ENCODE results near the gene PRM3. TPM values are rescaled to one million over a fixed set of nuclear protein-coding genes. Genes with fewer than 3 reads are reported as not detected.

Gene PRM3
- polyA plus RNA-seq, 3 donors, result not detected

DNA sequence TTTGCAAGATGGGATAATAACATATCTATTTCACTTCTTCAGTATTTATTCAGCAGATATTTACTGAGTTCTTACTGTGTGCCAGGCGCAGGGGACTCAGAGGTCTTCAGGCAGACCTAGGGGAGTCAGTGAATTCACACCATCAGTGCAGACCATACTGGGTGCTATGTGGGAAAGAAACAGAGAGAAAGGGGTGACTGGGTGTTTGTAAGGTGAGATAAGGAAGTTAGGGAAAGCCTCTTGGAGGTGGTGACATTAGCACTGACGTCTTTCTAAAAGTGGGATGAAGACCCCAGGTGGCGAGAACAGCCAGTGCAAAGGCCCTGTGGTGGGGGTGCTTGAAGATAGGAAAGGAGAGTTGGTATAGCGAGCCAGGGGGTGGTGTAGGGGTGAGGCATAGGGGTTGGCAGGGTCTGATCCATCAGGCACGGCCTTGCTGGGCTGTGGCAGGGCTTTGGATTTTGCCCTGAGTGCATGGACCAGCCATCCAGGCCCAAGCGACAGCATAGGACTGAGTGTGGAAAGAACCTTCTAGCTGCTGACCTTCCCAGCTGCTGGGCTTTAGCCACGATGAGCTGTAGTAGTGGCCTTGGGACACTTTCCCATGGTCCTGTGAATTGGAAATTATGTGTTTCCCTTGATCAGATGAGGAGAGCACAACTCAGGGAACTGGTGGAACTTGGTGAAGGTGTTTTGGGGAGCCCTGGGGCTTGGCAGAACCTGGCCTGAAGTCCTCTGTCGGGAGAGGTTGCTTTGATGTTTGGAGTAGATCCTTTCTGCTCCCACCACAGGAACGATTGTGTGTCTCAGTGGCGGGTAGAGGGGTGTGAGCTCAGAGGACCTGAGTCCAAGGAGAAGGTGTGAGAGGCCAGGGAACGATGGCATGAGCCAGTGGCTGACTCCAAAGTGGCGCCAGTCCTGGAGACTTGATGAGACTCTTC is 13.5 kb downstream of the PRM3 start:
- no peak for DNase-seq (ENCODE audit: low read depth in 3 of 3, low spot score in 2 of 3)

DNA sequence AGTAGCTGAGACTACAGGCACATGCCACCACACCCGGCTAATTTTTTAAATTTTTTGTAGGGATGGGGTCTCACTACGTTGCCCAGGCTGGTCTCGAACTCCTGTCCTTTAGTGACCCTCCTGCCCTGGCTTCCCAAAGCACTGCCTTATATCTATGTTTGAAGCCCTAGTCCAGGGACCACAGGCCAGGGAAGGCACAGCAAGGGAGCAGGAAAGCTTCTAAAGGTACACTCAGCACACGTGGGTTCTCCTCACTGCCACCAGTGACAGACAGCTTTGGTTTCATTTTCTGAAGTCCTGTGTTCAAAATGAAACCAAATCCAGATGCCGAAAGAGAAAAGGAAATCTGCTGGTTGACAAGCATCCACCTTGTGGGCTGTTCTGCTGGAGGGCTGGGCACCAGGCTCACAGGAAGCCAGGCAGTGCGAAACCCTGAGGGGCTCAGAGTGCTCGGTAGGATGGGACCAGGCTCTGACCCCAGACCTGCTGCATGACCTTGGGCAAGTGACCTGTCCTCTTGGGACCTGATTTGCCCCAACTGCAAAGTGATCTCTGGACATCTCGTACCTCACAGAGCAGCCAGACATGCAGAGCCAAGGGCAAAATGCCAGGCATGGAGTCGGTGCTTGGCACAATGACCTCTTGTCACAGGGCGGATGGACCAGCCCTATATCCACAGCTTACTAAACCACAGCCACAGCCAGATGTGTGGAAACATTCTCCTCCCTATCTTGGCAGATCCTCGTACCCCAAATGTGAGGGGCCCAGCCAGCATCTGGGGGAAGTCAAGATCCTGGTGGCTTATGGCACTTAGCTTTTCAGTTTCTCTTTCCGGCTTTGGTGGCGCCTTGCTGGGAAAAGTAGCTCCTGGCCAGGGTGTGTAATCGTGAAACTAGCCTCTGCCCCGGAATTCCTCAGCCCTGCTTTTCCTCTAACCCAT is 14.6 kb downstream of the PRM3 start:
- DNase-seq (ENCODE audit: low read depth in 3 of 3, low spot score in 2 of 3), result no peak

GRCh38 chr16:11257131-11257938 is 16.1 kb downstream of the PRM3 start:
- DNase-seq (ENCODE audit: low read depth in 3 of 3, low spot score in 2 of 3), result peak in 2 of 3 donors; percentile 61 to 80

- no peak for DNase-seq (ENCODE audit: low read depth in 3 of 3, low spot score in 2 of 3)
These were observed 16.7 kb downstream of the PRM3 start for GRCh38 chr16:11256661-11257130.

DNA sequence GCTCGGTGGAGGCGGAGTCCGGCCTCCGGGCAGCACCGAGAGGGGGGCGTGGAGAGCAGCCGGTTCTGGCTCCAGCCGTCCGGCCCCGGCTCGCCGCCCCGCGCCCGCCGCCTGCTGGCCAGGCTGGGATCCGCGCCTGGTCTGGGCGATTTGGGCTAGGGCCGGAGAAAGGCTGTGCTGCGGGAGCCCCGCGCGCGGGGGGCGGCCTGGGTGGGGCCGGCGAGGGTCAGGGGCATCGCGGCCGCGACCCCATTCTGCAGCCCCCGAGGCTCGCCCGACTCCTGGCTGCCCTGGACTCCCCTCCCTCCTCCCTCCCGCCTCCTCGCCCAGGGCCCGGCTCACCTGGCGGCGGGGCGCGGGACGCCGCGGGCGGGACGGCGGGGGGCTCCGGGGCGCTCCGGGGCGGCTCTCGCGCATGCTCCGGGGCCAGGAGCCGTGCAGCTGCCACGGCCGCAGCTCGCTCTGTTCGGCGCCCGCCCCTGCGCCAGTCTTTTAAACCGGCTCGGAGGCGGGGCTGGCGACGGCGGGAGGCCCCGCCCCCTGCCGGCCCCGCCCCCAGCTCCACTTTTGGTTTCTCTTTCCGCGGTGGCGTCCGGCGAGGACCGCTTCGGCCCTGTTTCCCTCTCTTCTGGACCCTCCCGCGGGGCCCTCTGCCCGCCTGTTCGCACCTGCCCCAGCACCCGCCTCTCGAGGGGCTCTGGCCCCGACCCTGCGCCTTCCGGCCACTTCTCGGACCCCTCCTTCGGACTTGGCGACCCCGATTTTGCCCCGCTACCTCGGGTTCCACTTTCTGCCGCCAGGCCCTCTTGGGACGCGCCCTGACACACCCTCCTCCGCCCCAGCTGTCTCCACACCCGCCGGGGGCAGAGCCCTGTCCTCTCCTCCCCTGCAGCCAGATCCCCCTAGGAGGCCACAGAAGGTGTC is 17.4 kb downstream of the PRM3 start, which contains the start of gene SOCS1:
Gene SOCS1, minus strand, starts transcription at position 468 of the 924 bp plus-strand sequence. CDS start 726 bp downstream, outside the sequence.
- peak in 2 of 3 donors; percentile 72 to 78 for DNase-seq (ENCODE audit: low read depth in 3 of 3, low spot score in 2 of 3)

DNA sequence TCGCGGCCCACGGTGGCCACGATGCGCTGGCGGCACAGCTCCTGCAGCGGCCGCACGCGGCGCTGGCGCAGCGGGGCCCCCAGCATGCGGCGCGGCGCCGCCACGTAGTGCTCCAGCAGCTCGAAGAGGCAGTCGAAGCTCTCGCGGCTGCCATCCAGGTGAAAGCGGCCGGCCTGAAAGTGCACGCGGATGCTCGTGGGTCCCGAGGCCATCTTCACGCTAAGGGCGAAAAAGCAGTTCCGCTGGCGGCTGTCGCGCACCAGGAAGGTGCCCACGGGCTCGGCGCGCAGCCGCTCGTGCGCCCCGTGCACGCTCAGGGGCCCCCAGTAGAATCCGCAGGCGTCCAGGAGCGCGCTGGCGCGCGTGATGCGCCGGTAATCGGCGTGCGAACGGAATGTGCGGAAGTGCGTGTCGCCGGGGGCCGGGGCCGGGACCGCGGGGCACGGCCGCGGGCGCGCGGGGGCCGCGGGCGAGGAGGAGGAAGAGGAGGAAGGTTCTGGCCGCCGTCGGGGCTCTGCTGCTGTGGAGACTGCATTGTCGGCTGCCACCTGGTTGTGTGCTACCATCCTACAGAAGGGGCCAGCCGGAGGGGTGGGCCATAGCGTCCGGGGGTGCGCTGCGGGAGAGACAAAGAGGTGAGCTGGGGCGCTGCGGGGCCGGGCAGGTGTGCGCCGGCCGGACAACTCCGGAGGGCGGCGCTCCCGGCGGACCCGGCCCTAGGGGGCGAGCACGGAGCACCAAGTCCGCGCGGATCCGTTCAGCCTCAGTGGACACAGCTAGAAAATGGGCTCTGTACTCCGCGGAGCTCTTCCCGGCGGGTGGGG is 18.3 kb downstream of the PRM3 start:
- peak in 1 of 3 donors; percentile 25 for DNase-seq (ENCODE audit: low read depth in 3 of 3, low spot score in 2 of 3)

DNA sequence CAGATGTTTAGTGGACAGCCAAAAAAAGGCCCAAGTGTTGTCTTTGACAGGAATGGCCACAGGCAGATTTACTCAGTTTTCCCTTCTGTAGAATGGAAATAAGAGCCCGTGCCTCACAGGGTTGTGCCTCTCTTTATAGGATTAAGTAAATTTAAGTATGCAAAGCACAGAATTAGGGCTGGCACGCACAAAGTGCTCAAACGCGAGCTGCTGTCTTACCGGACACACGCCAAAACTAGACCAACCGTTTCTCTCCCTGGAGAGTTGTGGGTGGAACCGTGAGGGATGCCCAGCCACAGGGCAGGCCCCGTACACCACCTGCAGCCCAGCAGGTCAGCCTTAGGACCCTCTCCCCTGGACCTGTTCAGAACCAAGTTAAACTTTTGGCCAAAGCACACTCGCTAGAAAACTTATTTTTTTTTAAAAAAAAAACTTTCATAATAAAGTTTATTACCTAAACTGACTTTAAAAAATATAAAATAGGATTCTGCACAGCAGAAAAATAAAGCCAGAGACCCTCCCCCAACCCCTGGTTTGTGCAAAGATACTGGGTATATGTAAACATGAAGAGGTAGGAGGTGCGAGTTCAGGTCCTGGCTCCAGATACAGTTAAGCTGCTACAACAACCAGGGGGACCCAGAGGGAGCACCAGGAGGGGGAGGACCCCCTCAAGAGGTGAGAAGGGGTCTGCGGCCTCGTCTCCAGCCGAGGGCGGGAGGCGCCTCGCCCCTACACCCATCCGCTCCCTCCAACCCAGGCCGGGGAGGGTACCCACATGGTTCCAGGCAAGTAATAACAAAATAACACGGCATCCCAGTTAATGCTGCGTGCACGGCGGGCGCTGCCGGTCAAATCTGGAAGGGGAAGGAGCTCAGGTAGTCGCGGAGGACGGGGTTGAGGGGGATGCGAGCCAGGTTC is 19.2 kb downstream of the PRM3 start:
- DNase-seq (ENCODE audit: low read depth in 3 of 3, low spot score in 2 of 3), result no peak

GRCh38 chr16:11253009-11253994 is 20.1 kb downstream of the PRM3 start:
- no peak for DNase-seq (ENCODE audit: low read depth in 3 of 3, low spot score in 2 of 3)

DNA sequence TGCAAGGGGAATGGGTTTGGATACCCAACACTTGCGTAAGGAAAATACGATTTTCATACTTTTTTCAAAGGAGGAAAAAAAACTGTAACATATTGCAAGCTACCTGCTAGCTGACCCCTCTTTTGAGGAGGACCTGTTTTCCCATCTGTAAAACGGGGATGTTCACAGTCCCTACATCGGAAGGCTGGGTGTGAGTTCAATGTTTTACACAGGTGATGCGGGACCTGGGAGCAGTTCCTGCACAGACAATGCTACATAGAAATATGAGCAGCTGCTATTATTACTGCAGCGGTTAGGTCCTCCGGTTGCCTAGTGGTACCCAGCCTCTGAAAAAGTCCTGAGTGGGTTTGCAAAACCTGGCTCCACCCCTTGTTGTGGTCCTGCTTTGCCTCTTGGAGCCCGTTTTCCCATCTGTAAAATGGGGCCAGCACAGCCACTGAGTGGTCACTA is 20.9 kb downstream of the PRM3 start:
- no peak for DNase-seq (ENCODE audit: low read depth in 3 of 3, low spot score in 2 of 3)

GRCh38 chr16:11251525-11252481 is 21.6 kb downstream of the PRM3 start:
- no peak for DNase-seq (ENCODE audit: low read depth in 3 of 3, low spot score in 2 of 3)

- DNase-seq (ENCODE audit: low read depth in 3 of 3, low spot score in 2 of 3), result no peak
These were observed 22.5 kb downstream of the PRM3 start for GRCh38 chr16:11250786-11251524.

DNA sequence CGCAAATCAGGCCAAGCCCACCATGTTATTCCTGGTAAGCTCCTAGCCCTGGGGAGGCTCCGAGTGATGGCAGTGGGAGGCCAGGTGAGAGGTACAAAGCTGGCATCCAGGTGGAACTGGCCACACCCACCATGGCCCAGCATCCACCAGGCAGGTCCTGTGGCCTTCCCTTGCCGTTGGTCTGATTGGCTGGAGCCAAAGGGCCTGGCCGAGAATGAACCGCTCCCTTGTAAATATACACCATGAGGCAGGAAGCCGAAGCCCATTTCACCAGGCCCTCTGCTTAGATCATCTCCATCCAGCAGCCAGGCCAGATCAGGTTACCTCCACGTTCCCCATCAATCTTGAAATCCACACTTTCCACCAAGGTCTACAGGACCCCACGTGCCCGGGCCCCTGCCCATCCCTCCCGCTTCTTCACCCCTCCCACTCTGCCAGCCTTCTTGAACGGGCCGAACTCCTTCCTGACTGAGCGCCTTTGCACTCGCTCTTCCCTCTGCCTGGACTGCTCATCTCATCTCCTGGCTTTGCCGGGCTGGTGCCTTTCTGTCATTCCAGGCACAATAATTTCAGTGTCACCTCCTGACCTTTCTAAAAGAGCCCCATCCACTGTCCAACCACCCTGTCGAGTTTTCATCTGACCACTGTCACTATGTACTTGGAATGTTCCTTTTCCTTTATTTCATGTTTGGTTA is 23.2 kb downstream of the PRM3 start:
- DNase-seq (ENCODE audit: low read depth in 3 of 3, low spot score in 2 of 3), result peak in 1 of 3 donors; percentile 39

- DNase-seq (ENCODE audit: low read depth in 3 of 3, low spot score in 2 of 3), result no peak
These were observed 24.0 kb downstream of the PRM3 start for GRCh38 chr16:11249233-11250061.

All from right renal cortex interstitium (tissue), 3 donors.